SK-N-SH treated with all-trans-retinoic acid at 6 μM for 48 hours (cell line): ENCODE results near the gene CORO7.

Experiments used
- ARNTL ChIP-seq: fragments of 450-650 bp; formaldehyde crosslinking; IDR thresholded peaks from 2 replicates; pipeline ENCODE4 v1.5.0; 2020; ENCODE audit warnings: low read depth, mild to moderate bottlenecking, moderate library complexity, borderline replicate concordance
- ESRRG ChIP-seq: fragments of 250-450 bp; sonication (Bioruptor Pico); IDR thresholded peaks from 2 replicates; pipeline ENCODE4 v1.6.1; 2021; ENCODE audit warnings: mild to moderate bottlenecking
- GLIS3 ChIP-seq: fragments of 250-450 bp; sonication (Bioruptor Pico); IDR thresholded peaks from 2 replicates; pipeline ENCODE4 v1.5.0; 2020; ENCODE audit warnings: mild to moderate bottlenecking, moderate library complexity
- ISL1 ChIP-seq: fragments of 250-450 bp; sonication (Bioruptor Pico); IDR thresholded peaks from 2 replicates; pipeline ENCODE4 v2.1.2; 2022; ENCODE audit warnings: mild to moderate bottlenecking, moderate library complexity
- OSR1 ChIP-seq: fragments of 250-450 bp; sonication (Bioruptor Pico); IDR thresholded peaks from 2 replicates; pipeline ENCODE4 v1.8.0; 2022; ENCODE audit warnings: moderate library complexity, mild to moderate bottlenecking, inconsistent platforms
- TF ChIP-seq, protein P1 (sequence below): fragments of 250-450 bp; sonication (Bioruptor Pico); IDR thresholded peaks from 2 replicates; pipeline ENCODE4 v1.8.0; 2020; ENCODE audit warnings: mild to moderate bottlenecking, moderate library complexity, borderline replicate concordance

DNA sequence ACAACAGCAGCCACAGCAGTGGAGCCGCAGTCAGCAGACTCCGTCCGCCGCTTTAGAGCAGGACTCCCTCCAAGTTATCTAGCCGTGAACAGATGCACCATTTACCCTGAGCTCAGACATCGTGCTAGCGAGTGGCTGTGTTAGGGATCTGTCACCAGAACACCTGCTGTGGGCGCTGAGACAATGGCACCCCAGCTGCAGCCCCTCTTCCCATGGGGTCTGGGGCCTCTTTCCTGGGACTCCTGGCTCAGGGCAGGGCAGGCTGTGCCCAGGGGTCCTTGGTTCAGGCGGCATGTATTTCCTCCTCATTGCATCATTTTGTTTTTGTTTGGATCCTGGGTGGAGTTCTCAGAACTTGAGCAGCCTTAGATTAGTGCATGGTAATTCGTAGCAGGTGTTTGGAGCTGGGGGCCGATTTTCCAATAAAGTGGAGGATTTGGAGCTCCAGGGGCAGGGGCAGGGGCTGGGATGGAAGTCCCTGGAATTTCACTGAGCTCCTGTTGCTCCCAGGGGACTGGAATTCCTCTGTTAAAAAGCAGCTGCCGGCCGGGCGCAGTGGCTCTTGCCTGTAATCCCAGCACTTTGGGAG is 34.6 kb upstream of the CORO7 start:
- TF ChIP-seq ESRRG (no peak), ARNTL (CRISPR knock-in tag) (no peak), GLIS3 (CRISPR knock-in tag) (no peak), OSR1 (CRISPR knock-in tag) (no peak), ISL1 (no peak)
- TF ChIP-seq, protein P1, sequence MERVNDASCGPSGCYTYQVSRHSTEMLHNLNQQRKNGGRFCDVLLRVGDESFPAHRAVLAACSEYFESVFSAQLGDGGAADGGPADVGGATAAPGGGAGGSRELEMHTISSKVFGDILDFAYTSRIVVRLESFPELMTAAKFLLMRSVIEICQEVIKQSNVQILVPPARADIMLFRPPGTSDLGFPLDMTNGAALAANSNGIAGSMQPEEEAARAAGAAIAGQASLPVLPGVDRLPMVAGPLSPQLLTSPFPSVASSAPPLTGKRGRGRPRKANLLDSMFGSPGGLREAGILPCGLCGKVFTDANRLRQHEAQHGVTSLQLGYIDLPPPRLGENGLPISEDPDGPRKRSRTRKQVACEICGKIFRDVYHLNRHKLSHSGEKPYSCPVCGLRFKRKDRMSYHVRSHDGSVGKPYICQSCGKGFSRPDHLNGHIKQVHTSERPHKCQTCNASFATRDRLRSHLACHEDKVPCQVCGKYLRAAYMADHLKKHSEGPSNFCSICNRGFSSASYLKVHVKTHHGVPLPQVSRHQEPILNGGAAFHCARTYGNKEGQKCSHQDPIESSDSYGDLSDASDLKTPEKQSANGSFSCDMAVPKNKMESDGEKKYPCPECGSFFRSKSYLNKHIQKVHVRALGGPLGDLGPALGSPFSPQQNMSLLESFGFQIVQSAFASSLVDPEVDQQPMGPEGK (CRISPR knock-in tag) = no peak
